ENCODE data around the gene GPATCH3.
"Not testable (repeated sequence)": the region's sequence is repeated elsewhere in the genome, so short reads cannot be mapped to it uniquely, and the experiment has no call there.

The GPATCH3 gene

GRCh38 chr1:26900001-26900814 lies at the start of gene GPATCH3:
Gene GPATCH3, minus strand, starts transcription at chr1:26900467. Its CDS starts 25 bp downstream, at chr1:26900442.
- DNase-seq (ENCODE audit: low spot score): peak; percentile 77

- DNase-seq (ENCODE audit: low spot score): no peak
Measured at GRCh38 chr1:26949926-26950319, 49.7 kb upstream of the GPATCH3 start.

GRCh38 chr1:26949266-26949925 lies 49.1 kb upstream of the GPATCH3 start:
- no peak for DNase-seq (ENCODE audit: low spot score)

GRCh38 chr1:26948725-26949057 lies 48.4 kb upstream of the GPATCH3 start:
- not testable (repeated sequence) for DNase-seq (ENCODE audit: low spot score)

- DNase-seq (ENCODE audit: low spot score): no peak
Measured at GRCh38 chr1:26946270-26946669, 46.0 kb upstream of the GPATCH3 start.

- DNase-seq (ENCODE audit: low spot score): no peak
Measured at GRCh38 chr1:26945728-26946127, 45.5 kb upstream of the GPATCH3 start.

GRCh38 chr1:26945138-26945537 lies 44.9 kb upstream of the GPATCH3 start:
- no peak for DNase-seq (ENCODE audit: low spot score)

- DNase-seq (ENCODE audit: low spot score): no peak
Measured at GRCh38 chr1:26942656-26943055, 42.4 kb upstream of the GPATCH3 start.

- no peak for DNase-seq (ENCODE audit: low spot score)
Measured at GRCh38 chr1:26941311-26941710, 41.0 kb upstream of the GPATCH3 start.

- DNase-seq (ENCODE audit: low spot score): no peak
Measured at GRCh38 chr1:26938659-26939025, 38.4 kb upstream of the GPATCH3 start.

GRCh38 chr1:26938004-26938658 lies 37.9 kb upstream of the GPATCH3 start:
- DNase-seq (ENCODE audit: low spot score): no peak

GRCh38 chr1:26936823-26937222 lies 36.6 kb upstream of the GPATCH3 start:
- DNase-seq (ENCODE audit: low spot score): no peak

GRCh38 chr1:26932531-26932930 lies 32.3 kb upstream of the GPATCH3 start:
- no peak for DNase-seq (ENCODE audit: low spot score)

GRCh38 chr1:26923711-26924110 lies 23.4 kb upstream of the GPATCH3 start:
- DNase-seq (ENCODE audit: low spot score): no peak

GRCh38 chr1:26922901-26923300 lies 22.6 kb upstream of the GPATCH3 start:
- no peak for DNase-seq (ENCODE audit: low spot score)

- DNase-seq (ENCODE audit: low spot score): no peak
Measured at GRCh38 chr1:26922431-26922729, 22.1 kb upstream of the GPATCH3 start.

- DNase-seq (ENCODE audit: low spot score): peak; percentile 98
Measured at GRCh38 chr1:26921540-26922430, 21.5 kb upstream of the GPATCH3 start, which contains the start of gene NUDC. Gene NUDC, plus strand, starts transcription at chr1:26921743. Its CDS starts 106 bp downstream, at chr1:26921849.

GRCh38 chr1:26921126-26921539 lies 20.9 kb upstream of the GPATCH3 start:
- DNase-seq (ENCODE audit: low spot score): no peak

- no peak for DNase-seq (ENCODE audit: low spot score)
Measured at GRCh38 chr1:26915204-26915842, 15.1 kb upstream of the GPATCH3 start.

GRCh38 chr1:26913754-26914619 lies 13.7 kb upstream of the GPATCH3 start, which contains the start of gene NR0B2:
Gene NR0B2, minus strand, starts transcription at chr1:26913975. Its CDS starts 35 bp downstream, at chr1:26913940.
- DNase-seq (ENCODE audit: low spot score): no peak

- no peak for DNase-seq (ENCODE audit: low spot score)
Measured at GRCh38 chr1:26913389-26913753, 13.1 kb upstream of the GPATCH3 start.

Data from globus pallidus (tissue), 1 donor.